ENCODE results near the gene UVRAG. TPM values are rescaled to one million over a fixed set of nuclear protein-coding genes. Genes with fewer than 3 reads are reported as not detected.

UVRAG gene
- total and polyA plus RNA-seq, 2 of the 4 experiments (the other 2 are of a cell fraction) = 5.6 to 10.9 TPM

GRCh38 chr11:75893251-75893650 lies 78.2 kb downstream of the UVRAG start:
- no peaks in the 10 kb centered on the region for H3K27me3 ChIP-seq (ENCODE audit: control insufficient read depth, insufficient read depth, low read length)
- H4K20me1 ChIP-seq (ENCODE audit: insufficient read depth, low read length) = no peaks in the 10 kb centered on the region; the same call in 1 of the 2 replicates
- no peak overlapping the region for H2AK9ac ChIP-seq (replicated peaks; ENCODE audit: low read depth, low read length, poor library complexity)
- H2BK20ac ChIP-seq (ENCODE audit: low read depth, low read length) = no peak overlapping the region
- H3K18ac ChIP-seq (ENCODE audit: low read depth, low read length) = no peak overlapping the region
- no peak overlapping the region for H3K14ac ChIP-seq (replicated peaks; ENCODE audit: low read depth, low read length)
- H3K56ac ChIP-seq (ENCODE audit: extremely low read depth, insufficient read depth, low read length) = no peak overlapping the region
- H3K23ac ChIP-seq (ENCODE audit: low read depth, low read length) = no peak overlapping the region
- no peak overlapping the region for H2AK5ac ChIP-seq (ENCODE audit: low read depth, low read length)
- ATAC-seq (ENCODE audit: low read depth) (no peak), DNase-seq (no peak)
- intact Hi-C loops (cut with micrococcal nuclease) (no loop called here), dilution Hi-C loops (cut with HindIII; ENCODE audit: low sequenced_read_pairs, unreplicated experiment) (no loop called here), in situ Hi-C loops (cut with MboI; ENCODE audit: low sequenced_read_pairs) (loop anchor here (5.0 to 10.0 kb wide), 2 partner anchors 259 to 422 kb away; no protein-coding TSS in a partner anchor)
- no peak overlapping the region for H3K4ac ChIP-seq (ENCODE audit: low read depth, low read length)
- no peak overlapping the region for H2AFZ ChIP-seq (replicated peaks; ENCODE audit: low read length, poor library complexity)
- no peak overlapping the region for H4K5ac ChIP-seq (ENCODE audit: low read depth, low read length)
- H3K9me1 ChIP-seq (ENCODE audit: insufficient read depth, low read length) = no peaks in the 10 kb centered on the region; the same call in 1 of the 2 replicates
- no peak overlapping the region for H4K8ac ChIP-seq (ENCODE audit: low read depth in 2 of 2, low read length in 2 of 2)
- H3K4me2 ChIP-seq (ENCODE audit: low read depth, low read length) = no peak overlapping the region
- ChIA-PET CTCF (interaction anchor here (0.8 kb wide), 1 partner anchor 315 kb away, joined by 4 read pairs; no protein-coding TSS in a partner anchor), POLR2A (ENCODE audit: unreplicated experiment) (interaction anchor here (0.6 to 0.7 kb wide), 2 partner anchors 11 to 15 kb away, joined by 3 to 4 read pairs; no protein-coding TSS in a partner anchor)
- WGBS, 2 experiments (ENCODE audit: extremely low coverage in 2 of 2, insufficient read length in 1 of 2) = no CpG with 5 or more reads among the region's 4 CpGs
- H3K27ac ChIP-seq (ENCODE audit: insufficient read depth, low read length) = no peak overlapping the region
- H3K79me1 ChIP-seq (ENCODE audit: low read depth in 1 of 2, low read length in 2 of 2) = peaks cover 0 to 7% of the 10 kb centered on the region in 2 experiments; a peak in 1 of 4 replicates
- H3K4me3 ChIP-seq (ENCODE audit: insufficient read depth, low read depth, low read length) = no peak overlapping the region
- H3K9me3 ChIP-seq (ENCODE audit: control insufficient read depth, insufficient read depth, low read length) = no peaks in the 10 kb centered on the region
- no peaks in the 10 kb centered on the region for H3K4me1 ChIP-seq (ENCODE audit: control insufficient read depth, insufficient read depth, low read length)
- TF ChIP-seq, protein P1, sequence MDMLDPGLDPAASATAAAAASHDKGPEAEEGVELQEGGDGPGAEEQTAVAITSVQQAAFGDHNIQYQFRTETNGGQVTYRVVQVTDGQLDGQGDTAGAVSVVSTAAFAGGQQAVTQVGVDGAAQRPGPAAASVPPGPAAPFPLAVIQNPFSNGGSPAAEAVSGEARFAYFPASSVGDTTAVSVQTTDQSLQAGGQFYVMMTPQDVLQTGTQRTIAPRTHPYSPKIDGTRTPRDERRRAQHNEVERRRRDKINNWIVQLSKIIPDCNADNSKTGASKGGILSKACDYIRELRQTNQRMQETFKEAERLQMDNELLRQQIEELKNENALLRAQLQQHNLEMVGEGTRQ (IDR thresholded peaks at IDR 0.05; ENCODE audit: low read depth, low read length) = no peak
- TF ChIP-seq MAZ (IDR thresholded peaks at IDR 0.05; ENCODE audit: borderline replicate concordance, low read depth, low read length) (no peak), FOS (IDR thresholded peaks at IDR 0.05; ENCODE audit: low read depth, low read length) (no peak)
- peaks cover 2% of the 10 kb centered on the region; the same call in 1 of the 2 replicates for H3K36me3 ChIP-seq (ENCODE audit: control insufficient read depth, insufficient read depth, low read length)
- no peak overlapping the region for H3K9ac ChIP-seq (ENCODE audit: low read depth, low read length)
- H4K91ac ChIP-seq (ENCODE audit: insufficient read depth, low read depth, low read length) = no peak overlapping the region
- BruUV-seq (replicated peaks) = no TSS peak
- no peak overlapping the region for H2BK5ac ChIP-seq (ENCODE audit: low read depth, low read length, poor library complexity, severe bottlenecking)
- no peak overlapping the region for H2BK15ac ChIP-seq (ENCODE audit: low read depth, low read length)
- H2BK120ac ChIP-seq (ENCODE audit: low read depth, low read length) = no peak overlapping the region

Measured in IMR-90 (cell line).